Stimulated activated CD4-positive, alpha-beta T cell treated with anti-CD3 and anti-CD28 coated beads, Interleukin-12 subunit alpha, Interleukin-12 subunit beta, amount 100 ng/mL, for 4 hours (primary cell): ENCODE measurements around the gene NT5DC4.

Experiments
- DNase-seq: peaks from one replicate; pipeline ENCODE4 v3.0.0-alpha.2; 2020

Gene NT5DC4

GRCh38 chr2:112757265-112757664 is 36.4 kb downstream of the NT5DC4 start:
- DNase-seq = no peak

GRCh38 chr2:112758711-112759110 is 37.9 kb downstream of the NT5DC4 start:
- DNase-seq = no peak

GRCh38 chr2:112760149-112760548 is 39.3 kb downstream of the NT5DC4 start:
- no peak for DNase-seq

- no peak for DNase-seq
Measured at GRCh38 chr2:112762276-112762675, 41.5 kb downstream of the NT5DC4 start.

GRCh38 chr2:112764071-112765044 is 43.5 kb downstream of the NT5DC4 start, which contains the start of gene CKAP2L:
TSS of gene CKAP2L (minus strand) at chr2:112764609. CDS start at chr2:112764598, 11 bp downstream.
- peak; percentile 90 for DNase-seq

- DNase-seq = no peak
Measured at GRCh38 chr2:112765251-112765650, 44.4 kb downstream of the NT5DC4 start.

- no peak for DNase-seq
Measured at GRCh38 chr2:112767693-112768330, 47.0 kb downstream of the NT5DC4 start.

- no peak for DNase-seq
Measured at GRCh38 chr2:112768432-112768831, 47.6 kb downstream of the NT5DC4 start.

GRCh38 chr2:112772322-112772721 is 51.5 kb downstream of the NT5DC4 start:
- no peak for DNase-seq

GRCh38 chr2:112772911-112773475 is 52.2 kb downstream of the NT5DC4 start:
- no peak for DNase-seq

GRCh38 chr2:112773556-112773955 is 52.7 kb downstream of the NT5DC4 start:
- no peak for DNase-seq

GRCh38 chr2:112774536-112775285 is 53.9 kb downstream of the NT5DC4 start:
- no peak for DNase-seq

- no peak for DNase-seq
Measured at GRCh38 chr2:112776113-112776512, 55.3 kb downstream of the NT5DC4 start.

GRCh38 chr2:112777036-112777435 is 56.2 kb downstream of the NT5DC4 start:
- DNase-seq = no peak

GRCh38 chr2:112779598-112779997 is 58.8 kb downstream of the NT5DC4 start:
- DNase-seq = no peak

- no peak for DNase-seq
Measured at GRCh38 chr2:112782234-112782799, 61.5 kb downstream of the NT5DC4 start.

- DNase-seq = no peak
Measured at GRCh38 chr2:112783187-112783714, 62.4 kb downstream of the NT5DC4 start.

GRCh38 chr2:112784199-112785189 is 63.7 kb downstream of the NT5DC4 start, which contains the start of gene IL1A:
TSS of gene IL1A (minus strand) at chr2:112784493. CDS start at chr2:112783770, 723 bp downstream.
- no peak for DNase-seq

- DNase-seq = no peak
Measured at GRCh38 chr2:112787294-112787693, 66.5 kb downstream of the NT5DC4 start.

GRCh38 chr2:112787729-112788393 is 67.0 kb downstream of the NT5DC4 start:
- no peak for DNase-seq
